ENCODE data around the gene NT5DC3.

NT5DC3 gene

GRCh38 chr12:103751171-103751570, 89.9 kb downstream of the NT5DC3 start:
- no peak for DNase-seq (ENCODE audit: low read depth)

DNA sequence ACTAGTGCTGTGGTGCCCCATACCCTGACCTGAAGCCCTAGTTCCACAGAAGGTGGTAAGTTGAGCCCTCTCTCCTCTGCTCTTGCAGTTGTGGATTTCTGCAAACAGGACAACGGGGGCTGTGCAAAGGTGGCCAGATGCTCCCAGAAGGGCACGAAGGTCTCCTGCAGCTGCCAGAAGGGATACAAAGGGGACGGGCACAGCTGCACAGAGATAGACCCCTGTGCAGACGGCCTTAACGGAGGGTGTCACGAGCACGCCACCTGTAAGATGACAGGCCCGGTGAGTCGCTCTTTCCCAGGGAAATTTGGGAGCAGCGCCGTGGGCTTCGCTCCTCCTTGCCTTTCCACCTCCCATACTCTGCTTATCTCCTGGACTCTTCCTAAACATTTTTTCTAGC, 92.2 kb downstream of the NT5DC3 start:
- no peak for DNase-seq (ENCODE audit: low read depth)

- no peak for DNase-seq (ENCODE audit: low read depth)
Measured at GRCh38 chr12:103748002-103748401, 93.0 kb downstream of the NT5DC3 start.

DNA sequence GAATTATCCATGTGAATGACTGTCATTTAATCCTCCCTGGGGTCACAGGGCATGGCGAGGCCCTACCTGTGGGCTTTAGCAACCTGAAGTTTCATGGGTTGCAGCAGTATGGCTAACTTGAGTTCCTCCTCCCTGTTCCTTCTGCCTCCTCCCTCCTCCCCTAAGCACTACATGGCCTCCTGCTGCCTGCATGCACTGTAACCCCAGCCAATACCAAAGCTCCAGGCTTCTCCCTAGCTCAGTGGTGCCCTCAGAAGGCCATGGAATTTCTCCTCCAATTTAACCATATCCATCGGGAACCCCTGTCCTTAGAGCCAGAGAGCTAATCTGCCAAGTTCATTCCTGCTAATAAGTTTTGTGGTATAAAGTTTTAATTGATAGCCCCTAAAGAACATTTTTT, 95.1 kb downstream of the NT5DC3 start:
- no peak for DNase-seq (ENCODE audit: low read depth)

- no peak for DNase-seq (ENCODE audit: low read depth)
Measured at GRCh38 chr12:103743788-103744187, 97.2 kb downstream of the NT5DC3 start.

- peak; percentile 63 for DNase-seq (ENCODE audit: low read depth)
Measured at GRCh38 chr12:103742349-103742932, 98.6 kb downstream of the NT5DC3 start.

DNA sequence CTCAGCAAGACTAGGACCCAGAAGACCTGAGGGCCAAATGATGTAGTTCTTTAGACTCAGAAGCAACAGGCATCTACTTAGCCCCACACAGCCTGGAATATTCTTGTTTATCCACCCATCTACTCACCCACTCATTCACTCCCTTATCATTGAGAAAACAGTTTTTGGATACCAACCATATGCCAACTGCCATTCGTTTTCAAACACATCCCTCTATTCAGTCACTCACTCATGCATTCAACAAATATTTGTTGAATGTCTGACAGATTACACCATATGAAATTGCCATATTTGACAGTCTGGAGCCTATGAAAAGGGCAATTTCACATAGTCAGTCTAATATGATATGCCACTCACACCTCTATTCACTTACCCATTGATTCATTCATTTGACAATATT, 103.2 kb downstream of the NT5DC3 start:
- DNase-seq (ENCODE audit: low read depth), result no peak

- DNase-seq (ENCODE audit: low read depth), result no peak
Measured at GRCh38 chr12:103736572-103736971, 104.5 kb downstream of the NT5DC3 start.

- DNase-seq (ENCODE audit: low read depth), result no peak
Measured at GRCh38 chr12:103735291-103735690, 105.7 kb downstream of the NT5DC3 start.

DNA sequence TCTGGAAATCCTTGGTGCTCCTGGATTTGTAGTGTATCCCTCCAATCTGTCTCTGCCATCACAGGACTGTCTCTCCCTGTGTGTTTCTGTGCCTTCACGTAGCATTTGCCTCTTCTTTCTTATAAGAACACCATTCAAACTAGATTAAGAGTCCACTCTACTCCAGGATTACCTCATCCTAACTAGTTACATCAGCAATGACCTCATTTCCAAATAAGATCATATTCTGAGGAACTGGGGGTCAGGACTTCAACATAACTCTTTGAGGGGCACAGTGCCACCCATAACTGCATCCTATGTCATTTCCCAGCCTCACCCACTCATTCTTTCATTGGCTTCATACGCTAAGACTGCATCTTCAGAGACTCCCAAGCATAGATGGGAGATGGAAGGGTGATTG, 106.2 kb downstream of the NT5DC3 start:
- no peak for DNase-seq (ENCODE audit: low read depth)

- no peak for DNase-seq (ENCODE audit: low read depth)
Measured at GRCh38 chr12:103731539-103731938, 109.5 kb downstream of the NT5DC3 start.

GRCh38 chr12:103729499-103729898, 111.5 kb downstream of the NT5DC3 start:
- DNase-seq (ENCODE audit: low read depth), result no peak

DNA sequence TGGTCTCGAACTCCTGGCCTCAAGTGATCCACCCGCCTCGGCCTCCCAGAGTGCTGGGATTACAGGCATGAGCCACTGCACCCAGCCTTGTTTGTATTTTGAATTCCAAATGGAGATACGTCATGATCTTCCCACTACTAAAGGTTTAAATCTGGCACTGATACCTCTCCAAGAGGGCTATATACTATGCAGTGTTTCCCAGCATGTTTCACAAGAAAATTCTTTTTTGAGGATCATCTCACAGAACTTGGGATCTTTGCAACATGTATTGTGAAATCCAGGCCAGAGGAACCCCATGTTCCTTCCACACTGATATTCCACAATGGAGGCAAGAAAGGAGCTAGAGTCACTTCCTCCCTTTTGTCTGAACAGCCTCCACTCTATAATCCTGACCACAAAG, 112.7 kb downstream of the NT5DC3 start:
- peak; percentile 40 for DNase-seq (ENCODE audit: low read depth)

DNA sequence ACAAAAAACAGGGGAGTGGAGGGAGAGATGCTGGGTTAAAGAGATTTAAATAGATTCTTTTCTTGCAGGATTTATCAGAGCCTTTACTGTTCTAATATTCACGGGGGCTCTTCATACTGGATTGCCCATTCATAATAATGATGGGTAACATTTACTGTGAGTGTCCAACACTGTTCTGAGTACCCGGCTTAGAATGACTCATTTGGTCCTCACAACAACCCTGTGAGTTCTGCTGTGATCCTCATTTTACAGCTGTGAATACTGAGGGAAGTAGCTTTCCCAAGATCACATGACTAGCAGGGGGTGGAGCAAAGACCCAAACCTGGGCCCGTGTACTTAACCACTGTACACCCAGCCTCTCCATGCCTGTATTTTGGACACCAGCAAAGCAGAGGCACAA, 113.4 kb downstream of the NT5DC3 start:
- peak; percentile 5 for DNase-seq (ENCODE audit: low read depth)

- no peak for DNase-seq (ENCODE audit: low read depth)
Measured at GRCh38 chr12:103725398-103725797, 115.6 kb downstream of the NT5DC3 start.

All from EH (cell line).